Caki2 (cell line): ENCODE data around the gene OAS1. TPM values are rescaled to one million over a fixed set of nuclear protein-coding genes. Genes with fewer than 3 reads are reported as not detected.

Experiments used
- DNase-seq: peaks from one replicate; pipeline ENCODE4 v3.0.0-alpha.2; 2015; ENCODE audit warnings: low read depth
- in situ Hi-C: cut with HindIII; loops from 2 replicates; pipeline ENCODE4 v1.10.0; 2016; ENCODE audit warnings: low sequenced_read_pairs, low pct_unique_long_range_greater_than_20kb, mixed read lengths
- total RNA-seq: library from RNA; depleted of rRNA; stranded (reverse); fragments of >200 nt; shearing (Covaris generic); gene quantifications from 2 replicates; pipeline ENCODE4 v1.2.3, GENCODE V29; 2014; ENCODE audit warnings: low replicate concordance; rRNA removed

Gene OAS1
- total RNA-seq: 18.1 and 27.5 TPM in 2 replicates

DNA sequence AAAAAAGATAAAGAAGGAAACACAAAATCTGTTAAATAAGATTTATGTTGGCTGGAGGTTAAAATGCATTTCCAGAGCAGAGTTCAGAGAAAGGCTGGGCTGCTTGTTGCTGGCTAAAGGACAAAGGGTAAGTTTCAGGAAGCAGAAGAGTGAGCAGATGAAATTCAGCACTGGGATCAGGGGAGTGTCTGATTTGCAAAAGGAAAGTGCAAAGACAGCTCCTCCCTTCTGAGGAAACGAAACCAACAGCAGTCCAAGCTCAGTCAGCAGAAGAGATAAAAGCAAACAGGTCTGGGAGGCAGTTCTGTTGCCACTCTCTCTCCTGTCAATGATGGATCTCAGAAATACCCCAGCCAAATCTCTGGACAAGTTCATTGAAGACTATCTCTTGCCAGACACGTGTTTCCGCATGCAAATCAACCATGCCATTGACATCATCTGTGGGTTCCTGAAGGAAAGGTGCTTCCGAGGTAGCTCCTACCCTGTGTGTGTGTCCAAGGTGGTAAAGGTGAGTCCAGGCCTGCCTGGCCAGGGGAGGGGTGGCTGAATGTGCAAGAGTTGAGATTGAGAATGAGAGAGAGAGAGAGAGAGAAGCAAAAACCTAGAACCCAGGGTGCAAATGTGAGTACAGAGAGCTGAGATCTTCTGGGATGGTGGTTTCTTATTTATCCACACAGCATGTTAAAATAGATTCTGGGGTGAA, at the start of gene OAS1:
Gene OAS1, plus strand, starts transcription at position 251 of the 703 bp plus-strand sequence. Its CDS starts 78 bp downstream, at position 329.
- DNase-seq: peak; percentile 79

GRCh38 chr12:112859291-112859690, 47.5 kb upstream of the OAS1 start:
- in situ Hi-C loops: no loop called here
- no peak for DNase-seq

More for the DNA sequence above, at the start of gene OAS1:
- in situ Hi-C loops: no loop called here

DNA sequence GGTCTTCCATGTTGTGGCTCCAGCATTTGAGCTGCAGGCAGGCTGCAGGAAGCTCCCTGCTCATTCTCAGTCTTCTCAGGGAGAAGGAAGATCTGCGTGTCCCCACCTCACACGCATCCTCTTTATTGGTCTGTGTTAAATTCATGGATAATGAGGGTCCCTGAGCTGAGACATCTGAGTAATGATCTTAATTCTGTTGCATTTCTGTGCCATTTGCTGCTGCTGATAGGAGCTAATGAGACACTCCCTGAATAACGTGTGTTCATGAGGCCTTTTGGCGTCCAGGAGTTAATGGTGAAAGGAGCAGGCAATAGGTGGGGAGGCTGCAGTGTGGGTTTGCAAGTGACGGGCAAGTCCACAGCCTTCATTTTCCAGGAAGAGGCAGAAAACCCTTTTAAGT, 46.6 kb upstream of the OAS1 start:
- in situ Hi-C loops: no loop called here
- DNase-seq: no peak

DNA sequence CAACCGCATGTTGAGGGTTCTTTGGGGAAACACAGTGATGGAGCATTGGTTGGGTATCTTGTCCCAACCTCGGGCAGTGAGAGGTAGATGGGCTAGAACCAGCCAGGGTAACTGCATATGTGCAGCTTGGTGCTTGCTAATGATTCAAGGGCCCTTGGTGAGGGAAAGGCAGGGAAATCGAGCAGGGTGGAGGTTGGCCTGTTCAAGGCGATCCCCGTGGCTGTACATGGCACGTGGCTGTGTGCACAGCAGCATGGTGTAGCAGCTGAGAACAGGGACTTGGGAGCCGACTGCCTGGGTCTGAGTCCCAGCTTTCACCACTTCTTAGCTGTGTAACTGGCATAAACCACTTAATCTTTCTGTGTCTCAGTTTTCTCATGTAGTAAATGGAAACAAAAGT, 45.5 kb upstream of the OAS1 start:
- no peak for DNase-seq
- in situ Hi-C loops: no loop called here

GRCh38 chr12:112862636-112863290, 44.0 kb upstream of the OAS1 start:
- in situ Hi-C loops: no loop called here

DNA sequence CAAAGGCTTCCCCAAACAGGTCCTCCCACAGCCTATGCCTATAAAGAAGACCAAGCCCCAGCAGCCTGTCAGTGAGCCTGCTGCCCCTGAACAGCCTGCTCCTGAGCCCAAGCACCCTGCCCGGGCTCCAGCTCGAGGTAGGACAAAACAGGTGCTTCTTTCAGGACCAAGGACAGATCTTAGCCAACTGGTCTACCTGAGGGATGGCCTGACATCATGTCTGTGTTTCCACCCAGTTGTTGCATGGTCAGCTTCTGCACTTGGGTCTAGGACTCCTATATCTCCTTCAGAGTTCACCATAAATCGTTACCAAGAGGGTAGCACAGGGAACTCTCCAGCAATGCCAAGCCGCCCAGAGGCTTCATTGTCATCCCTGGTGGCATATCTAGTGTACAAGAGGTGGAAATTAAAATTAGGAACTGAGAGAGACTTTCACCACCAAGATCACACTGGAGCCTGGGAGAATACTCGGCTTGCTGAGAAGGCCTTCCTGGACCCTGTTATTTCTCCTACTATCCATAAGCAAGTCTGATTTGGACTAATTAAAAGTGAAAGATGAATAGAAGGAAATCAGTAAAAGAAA, 38.2 kb upstream of the OAS1 start:
- in situ Hi-C loops: no loop called here
- no peak for DNase-seq

More at GRCh38 chr12:112862636-112863290, 44.0 kb upstream of the OAS1 start:
- no peak for DNase-seq

DNA sequence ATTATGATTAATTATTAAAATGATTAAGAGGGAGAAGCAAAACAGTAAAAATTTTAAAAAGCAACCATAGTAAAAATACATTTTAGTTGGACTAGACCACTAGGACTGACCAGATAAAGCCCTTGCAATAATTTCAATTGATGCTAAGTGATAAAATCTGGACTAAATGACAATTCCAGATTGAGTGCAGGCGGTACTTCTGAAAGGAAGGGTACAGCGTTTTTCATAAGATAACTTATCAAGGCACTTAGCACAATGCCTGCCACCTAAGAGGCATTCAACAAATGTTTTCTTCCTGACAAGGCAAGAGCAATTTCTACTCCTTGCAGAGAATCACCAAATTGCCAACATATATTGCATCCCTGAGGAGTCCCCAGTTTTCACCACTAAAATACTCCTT, 37.7 kb upstream of the OAS1 start:
- in situ Hi-C loops: no loop called here
- DNase-seq: no peak

DNA sequence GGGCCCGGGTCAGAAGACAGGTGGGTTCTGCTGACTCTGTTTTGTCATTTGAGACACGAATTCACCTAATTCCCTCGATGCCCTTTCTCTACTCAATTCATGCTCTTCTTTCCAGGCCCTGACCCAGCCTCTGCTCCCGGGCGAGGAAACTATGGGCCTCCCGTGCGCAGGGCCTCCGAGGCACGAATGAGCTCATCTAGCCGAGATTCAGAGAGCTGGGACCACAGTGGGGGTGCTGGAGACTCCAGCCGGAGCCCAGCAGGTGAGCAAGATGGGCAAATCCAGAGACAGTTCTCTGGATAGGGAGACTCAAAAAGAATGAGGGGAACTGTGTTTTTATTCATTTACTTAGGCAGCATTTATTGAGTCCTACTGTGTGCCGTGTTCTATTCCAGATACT, 37.0 kb upstream of the OAS1 start:
- in situ Hi-C loops: no loop called here
- DNase-seq: no peak

- no peak for DNase-seq
- in situ Hi-C loops: no loop called here
Measured at GRCh38 chr12:112870267-112870980, 36.3 kb upstream of the OAS1 start.

DNA sequence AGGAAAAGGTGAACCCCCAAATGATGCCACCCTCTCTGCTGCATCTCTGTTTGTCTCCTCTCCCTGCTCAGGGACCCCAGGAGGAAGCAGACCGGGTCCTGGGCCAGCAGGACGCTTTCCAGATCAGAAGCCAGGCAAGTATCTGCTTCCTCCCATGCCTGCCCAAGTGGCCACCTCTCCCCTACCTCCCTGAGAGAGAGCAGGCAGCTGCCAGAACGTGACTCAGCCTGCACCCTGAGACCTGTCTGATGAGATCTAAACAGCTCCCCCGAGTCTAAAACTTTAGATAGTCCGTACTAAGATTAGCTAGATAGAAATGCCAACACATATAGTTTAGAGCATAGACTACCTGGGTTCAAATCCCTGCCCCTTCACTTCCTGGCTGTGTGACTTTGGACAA, 31.2 kb upstream of the OAS1 start:
- in situ Hi-C loops: no loop called here
- DNase-seq: no peak

DNA sequence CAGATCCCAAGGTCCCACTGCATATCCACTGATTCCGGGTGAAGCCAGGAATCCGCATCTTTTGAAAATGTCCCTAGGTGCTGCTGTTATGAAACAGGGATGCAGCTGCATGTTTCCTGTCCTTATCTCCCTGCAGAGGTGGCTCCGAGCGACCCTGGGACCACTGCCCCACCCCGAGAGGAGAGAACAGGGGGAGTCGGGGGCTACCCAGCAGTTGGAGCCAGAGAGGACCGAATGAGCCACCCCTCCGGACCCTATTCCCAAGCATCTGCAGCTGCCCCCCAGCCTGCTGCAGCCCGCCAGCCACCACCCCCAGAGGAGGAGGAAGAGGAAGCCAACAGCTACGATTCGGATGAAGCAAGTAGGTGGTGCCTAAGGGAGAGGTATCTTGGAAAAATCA, 30.3 kb upstream of the OAS1 start:
- in situ Hi-C loops: no loop called here
- DNase-seq: no peak

DNA sequence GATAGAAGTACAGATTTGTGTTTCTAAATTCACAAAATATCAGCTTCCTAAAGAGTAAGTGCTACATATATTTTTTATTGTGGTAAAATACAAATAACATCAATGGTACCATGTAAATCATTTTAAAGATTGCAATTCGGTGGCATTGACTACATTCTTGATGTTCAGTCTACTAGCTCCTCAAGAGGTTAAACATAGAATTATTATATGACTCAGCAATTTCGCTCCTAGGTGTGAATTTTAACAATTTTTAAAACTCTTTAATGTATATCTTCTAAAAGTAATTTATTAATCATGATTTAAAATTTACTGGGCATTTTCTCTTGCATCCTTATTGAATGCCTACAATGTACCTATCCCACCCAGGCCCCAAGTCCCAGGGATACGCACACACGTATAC, 29.8 kb upstream of the OAS1 start:
- DNase-seq: no peak
- in situ Hi-C loops: no loop called here

DNA sequence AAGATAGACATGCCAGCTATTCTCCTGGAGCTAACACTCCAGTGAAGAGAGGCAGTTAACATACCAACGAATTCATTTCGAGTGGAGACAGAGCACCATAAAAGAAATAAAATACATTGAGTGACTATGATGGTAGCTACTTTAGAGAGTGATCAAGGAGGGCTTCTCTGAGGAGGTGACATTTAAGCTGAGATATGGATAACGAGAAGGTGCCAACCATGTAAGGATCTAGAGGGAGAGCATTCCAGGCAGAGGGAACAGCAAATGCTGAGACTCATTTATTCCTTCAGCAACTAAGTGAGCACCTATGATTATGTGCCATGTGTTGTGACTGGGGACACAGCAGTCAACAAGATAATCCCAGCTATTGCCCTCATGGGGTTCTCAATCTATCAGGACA, 28.3 kb upstream of the OAS1 start:
- no peak for DNase-seq
- in situ Hi-C loops: no loop called here

GRCh38 chr12:112879191-112879705, 27.5 kb upstream of the OAS1 start:
- no peak for DNase-seq
- in situ Hi-C loops: no loop called here

DNA sequence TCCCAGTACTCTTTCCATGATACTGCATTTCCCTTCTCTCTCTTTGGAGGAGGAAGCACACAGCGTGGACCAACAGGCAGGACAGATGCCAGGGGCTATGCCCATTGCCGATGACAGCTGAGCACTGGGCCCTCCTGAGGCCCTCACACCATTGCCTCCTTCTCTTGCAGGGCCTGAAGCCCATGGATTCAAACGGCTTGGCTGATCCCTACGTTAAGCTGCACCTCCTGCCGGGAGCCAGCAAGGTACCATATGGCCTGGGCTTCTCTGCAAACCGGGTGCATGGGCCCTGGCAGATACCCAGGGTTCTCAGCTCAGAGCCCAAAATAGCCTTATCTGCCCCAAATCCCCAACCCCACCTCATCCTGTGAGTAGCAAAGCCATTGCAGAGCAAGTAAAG, 25.2 kb upstream of the OAS1 start:
- no peak for DNase-seq
- in situ Hi-C loops: no loop called here

DNA sequence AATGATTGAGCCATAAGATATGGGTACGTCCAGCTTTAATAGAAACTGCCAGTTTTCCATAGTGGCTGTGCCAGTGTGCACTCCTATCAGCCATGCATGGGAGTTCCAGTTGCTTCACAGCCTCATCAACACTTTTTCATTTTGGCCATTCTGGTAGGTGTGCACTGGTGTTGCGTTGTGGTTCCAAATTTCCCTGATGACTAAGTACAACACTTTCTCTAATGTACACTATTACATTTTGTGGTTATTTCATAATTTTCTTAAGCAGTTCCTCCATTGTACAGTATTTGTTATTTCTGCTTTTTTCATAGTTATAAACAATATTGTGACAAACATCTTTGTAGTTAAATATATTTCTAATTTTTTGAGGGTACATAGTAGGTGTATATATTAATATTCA, 21.5 kb upstream of the OAS1 start:
- in situ Hi-C loops: no loop called here
- no peak for DNase-seq

DNA sequence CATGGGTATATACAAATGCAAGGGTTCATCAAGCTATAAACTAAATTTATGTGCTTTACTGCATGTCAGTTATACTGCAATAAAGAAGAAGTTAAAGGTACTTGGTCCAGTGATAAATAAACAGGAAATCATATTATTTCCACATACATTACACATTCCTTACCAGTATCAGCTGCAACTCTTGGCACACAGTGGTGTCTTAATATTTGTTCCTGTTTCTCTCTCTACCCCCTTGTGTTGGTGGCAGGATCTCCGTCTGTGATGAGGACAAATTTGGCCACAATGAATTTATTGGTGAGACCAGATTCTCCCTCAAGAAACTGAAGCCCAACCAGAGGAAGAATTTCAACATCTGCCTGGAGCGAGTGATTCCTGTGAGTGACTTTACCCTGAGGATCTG, 19.2 kb upstream of the OAS1 start:
- DNase-seq: no peak
- in situ Hi-C loops: no loop called here

GRCh38 chr12:112891093-112892024, 15.4 kb upstream of the OAS1 start:
- DNase-seq: no peak
- in situ Hi-C loops: no loop called here
